Smooth muscle cell (in vitro differentiated cells): ENCODE measurements around the gene ITGB3. TPM values are rescaled to one million over a fixed set of nuclear protein-coding genes. Genes with fewer than 3 reads are reported as not detected.

ENCODE experiments used
- DNase-seq: peaks from one replicate; lab custom pipeline; 2025; ENCODE audit not compliant: unreplicated experiment; lab: John Stamatoyannopoulos, UW
- H2AFZ ChIP-seq: fragments of 200-600 bp; sonication (generic); 2 replicates; pipeline ENCODE4 v1.6.0; 2016; ENCODE audit warnings: antibody characterized with exemption, low read depth, mild to moderate bottlenecking
- H3F3A ChIP-seq: fragments of 200-600 bp; sonication (generic); 2 replicates; pipeline ENCODE4 v1.6.0; 2017; ENCODE audit warnings: antibody characterized with exemption, low read depth
- H3K27ac ChIP-seq: fragments of 200-600 bp; sonication (generic); 2 replicates; pipeline ENCODE4 v1.5.1; 2016; ENCODE audit warnings: low read depth, mild to moderate bottlenecking
- H3K27me3 ChIP-seq: fragments of 200-600 bp; sonication (generic); 2 replicates; pipeline ENCODE4 v1.6.1; 2016; ENCODE audit warnings: low read depth, mild to moderate bottlenecking
- H3K36me3 ChIP-seq: fragments of 200-600 bp; sonication (generic); 2 replicates; pipeline ENCODE4 v1.5.1; 2016; ENCODE audit warnings: low read depth
- H3K4me1 ChIP-seq: fragments of 200-600 bp; sonication (generic); 2 replicates; pipeline ENCODE4 v1.5.1; 2016; ENCODE audit warnings: low read depth
- H3K4me2 ChIP-seq: fragments of 200-600 bp; sonication (generic); 2 replicates; pipeline ENCODE4 v1.6.0; 2016; ENCODE audit warnings: mild to moderate bottlenecking
- H3K4me3 ChIP-seq: fragments of 200-600 bp; sonication (generic); 2 replicates; pipeline ENCODE4 v1.5.1; 2016; ENCODE audit warnings: mild to moderate bottlenecking
- H3K79me2 ChIP-seq: fragments of 200-600 bp; sonication (generic); 2 replicates; pipeline ENCODE4 v1.6.0; 2016; ENCODE audit warnings: low read depth, mild to moderate bottlenecking
- H3K9ac ChIP-seq: fragments of 200-600 bp; sonication (generic); 2 replicates; pipeline ENCODE4 v1.6.0; 2016; ENCODE audit warnings: low read depth
- H3K9me3 ChIP-seq: fragments of 200-600 bp; sonication (generic); replicated peaks from 2 replicates; pipeline ENCODE4 v1.5.1; 2016; ENCODE audit warnings: low read depth
- H4K20me1 ChIP-seq: fragments of 200-600 bp; sonication (generic); 2 replicates; pipeline ENCODE4 v1.6.0; 2016; ENCODE audit warnings: low read depth
- WGBS: methylation state at CpG from one replicate; pipeline ENCODE4 v1.1.7; 2016; ENCODE audit warnings: low lambda C conversion rate; 5-methylcytosine and 5-hydroxymethylcytosine counted together
- polyA plus RNA-seq: library from polyadenylated mRNA; unstranded; fragments of >200 nt; fragmentation: Nextera tagmentation; extraction: Ambion mirVana; gene quantifications from 2 replicates; pipeline ENCODE4 v1.2.1, GENCODE V29; 2016
- total RNA-seq: library from RNA; depleted of rRNA; stranded (reverse); fragments of >200 nt; gene quantifications from 2 replicates; pipeline ENCODE4 v1.2.3, GENCODE V29; 2014
- TF ChIP-seq, protein P1 (sequence below): fragments of 200-600 bp; sonication (generic); IDR thresholded peaks from 2 replicates; pipeline ENCODE4 v1.5.1; 2017; ENCODE audit warnings: borderline replicate concordance, mild to moderate bottlenecking, antibody characterized with exemption; ENCODE audit not compliant: insufficient read depth, poor library complexity, severe bottlenecking

Gene ITGB3
- total and polyA plus RNA-seq, 2 experiments from 2014 or later = 3.9 to 7.9 TPM

- Histone ChIP-seq H3K9ac (peak overlapping the region; percentile 73), H3K27ac (peak overlapping the region; percentile 93), H3K4me3 (no peak overlapping the region), H3K9me3 (no peaks in the 10 kb centered on the region), H3K4me2 (no peak overlapping the region), H3K36me3 (no peaks in the 10 kb centered on the region), H4K20me1 (no peaks in the 10 kb centered on the region), H2AFZ (no peak overlapping the region), H3K27me3 (no peaks in the 10 kb centered on the region), H3K79me2 (no peaks in the 10 kb centered on the region), H3K4me1 (peaks cover 23% of the 10 kb centered on the region), H3F3A (peaks cover 19% of the 10 kb centered on the region)
- DNase-seq = no peak
- 98% methylated on average over 5 of the region's 5 CpGs for WGBS
- TF ChIP-seq, protein P1, sequence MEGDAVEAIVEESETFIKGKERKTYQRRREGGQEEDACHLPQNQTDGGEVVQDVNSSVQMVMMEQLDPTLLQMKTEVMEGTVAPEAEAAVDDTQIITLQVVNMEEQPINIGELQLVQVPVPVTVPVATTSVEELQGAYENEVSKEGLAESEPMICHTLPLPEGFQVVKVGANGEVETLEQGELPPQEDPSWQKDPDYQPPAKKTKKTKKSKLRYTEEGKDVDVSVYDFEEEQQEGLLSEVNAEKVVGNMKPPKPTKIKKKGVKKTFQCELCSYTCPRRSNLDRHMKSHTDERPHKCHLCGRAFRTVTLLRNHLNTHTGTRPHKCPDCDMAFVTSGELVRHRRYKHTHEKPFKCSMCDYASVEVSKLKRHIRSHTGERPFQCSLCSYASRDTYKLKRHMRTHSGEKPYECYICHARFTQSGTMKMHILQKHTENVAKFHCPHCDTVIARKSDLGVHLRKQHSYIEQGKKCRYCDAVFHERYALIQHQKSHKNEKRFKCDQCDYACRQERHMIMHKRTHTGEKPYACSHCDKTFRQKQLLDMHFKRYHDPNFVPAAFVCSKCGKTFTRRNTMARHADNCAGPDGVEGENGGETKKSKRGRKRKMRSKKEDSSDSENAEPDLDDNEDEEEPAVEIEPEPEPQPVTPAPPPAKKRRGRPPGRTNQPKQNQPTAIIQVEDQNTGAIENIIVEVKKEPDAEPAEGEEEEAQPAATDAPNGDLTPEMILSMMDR = no peak
Measured at GRCh38 chr17:47274319-47275069, 20.9 kb downstream of the ITGB3 start.

GRCh38 chr17:47275245-47275984 is 21.8 kb downstream of the ITGB3 start:
- Histone ChIP-seq H4K20me1 (no peaks in the 10 kb centered on the region), H3K36me3 (no peaks in the 10 kb centered on the region), H2AFZ (no peak overlapping the region), H3K9ac (peak overlapping the region; percentile 73), H3K4me2 (peak overlapping the region; percentile 62), H3K4me1 (peaks cover 32% of the 10 kb centered on the region), H3F3A (peaks cover 19% of the 10 kb centered on the region), H3K27me3 (no peaks in the 10 kb centered on the region), H3K27ac (peak overlapping the region; percentile 93), H3K79me2 (no peaks in the 10 kb centered on the region), H3K9me3 (no peaks in the 10 kb centered on the region), H3K4me3 (no peak overlapping the region)
- 5% methylated on average over 13 of the region's 13 CpGs for WGBS
- peak; percentile 21 for DNase-seq
- TF ChIP-seq, protein P1 = no peak

GRCh38 chr17:47276444-47276843 is 22.8 kb downstream of the ITGB3 start:
- Histone ChIP-seq H2AFZ (no peak overlapping the region), H3K9me3 (no peaks in the 10 kb centered on the region), H3K36me3 (no peaks in the 10 kb centered on the region), H3F3A (peaks cover 19% of the 10 kb centered on the region), H3K27ac (peak overlapping the region; percentile 93), H3K27me3 (no peaks in the 10 kb centered on the region), H3K9ac (no peak overlapping the region), H3K79me2 (no peaks in the 10 kb centered on the region), H3K4me1 (peaks cover 32% of the 10 kb centered on the region), H3K4me2 (peak overlapping the region; percentile 62), H3K4me3 (no peak overlapping the region), H4K20me1 (no peaks in the 10 kb centered on the region)
- WGBS = 98% methylated on average over 3 of the region's 3 CpGs
- TF ChIP-seq, protein P1 = no peak
- DNase-seq = no peak
